Effector memory CD4-positive, alpha-beta T cell (primary cell): ENCODE measurements around the gene LAMA3.

ENCODE experiments used
- DNase-seq, 3 donors: peaks; one replicate each; pipeline ENCODE4 v3.0.0-alpha.2; 2020
- H3K27ac ChIP-seq: 2 replicates; pipeline ENCODE4 v1.7.0; 2013; ENCODE audit warnings: mild to moderate bottlenecking, low read length, moderate library complexity; ENCODE audit not compliant: insufficient read depth, poor library complexity, severe bottlenecking
- H3K27me3 ChIP-seq: replicated peaks from 2 replicates; pipeline ENCODE4 v1.7.0; 2013; ENCODE audit warnings: mild to moderate bottlenecking, low read length; ENCODE audit not compliant: insufficient read depth, control insufficient read depth, poor library complexity, severe bottlenecking
- H3K36me3 ChIP-seq: 2 replicates; pipeline ENCODE4 v1.7.0; 2013; ENCODE audit warnings: mild to moderate bottlenecking, low read length, moderate library complexity; ENCODE audit not compliant: control insufficient read depth, insufficient read depth
- H3K4me1 ChIP-seq: 2 replicates; pipeline ENCODE4 v1.7.0; 2013; ENCODE audit warnings: low read length, mild to moderate bottlenecking; ENCODE audit not compliant: control insufficient read depth, insufficient read depth, poor library complexity, severe bottlenecking
- H3K4me3 ChIP-seq: 2 replicates; pipeline ENCODE4 v1.7.0; 2013; ENCODE audit warnings: low read length, low read depth, mild to moderate bottlenecking; ENCODE audit not compliant: insufficient read depth, poor library complexity, severe bottlenecking
- H3K9me3 ChIP-seq: 2 replicates; pipeline ENCODE4 v1.7.0; 2013; ENCODE audit warnings: mild to moderate bottlenecking, low read length, moderate library complexity; ENCODE audit not compliant: control insufficient read depth

LAMA3 gene

DNA sequence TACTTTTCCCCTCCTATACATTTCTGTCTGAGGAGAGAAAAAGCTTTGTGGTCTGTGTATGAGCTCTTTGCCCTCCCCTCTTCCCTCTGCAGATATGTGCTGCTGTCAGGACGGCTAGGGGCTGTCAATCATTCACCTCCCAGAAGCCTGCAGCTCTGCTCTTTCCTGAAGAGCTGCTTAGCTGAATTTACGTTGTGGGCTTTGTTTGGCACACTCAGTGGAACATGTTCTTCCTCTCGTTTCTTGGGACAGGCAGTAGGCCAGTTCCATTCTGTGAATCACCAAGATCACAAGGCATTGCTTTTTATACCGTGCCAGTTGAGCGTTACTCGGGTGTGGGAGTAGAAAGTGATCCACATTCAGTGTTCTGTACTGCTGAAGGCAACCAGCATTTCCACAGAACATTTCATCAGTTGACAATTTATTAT is 136.7 kb downstream of the LAMA3 start:
- no peak for DNase-seq

DNA sequence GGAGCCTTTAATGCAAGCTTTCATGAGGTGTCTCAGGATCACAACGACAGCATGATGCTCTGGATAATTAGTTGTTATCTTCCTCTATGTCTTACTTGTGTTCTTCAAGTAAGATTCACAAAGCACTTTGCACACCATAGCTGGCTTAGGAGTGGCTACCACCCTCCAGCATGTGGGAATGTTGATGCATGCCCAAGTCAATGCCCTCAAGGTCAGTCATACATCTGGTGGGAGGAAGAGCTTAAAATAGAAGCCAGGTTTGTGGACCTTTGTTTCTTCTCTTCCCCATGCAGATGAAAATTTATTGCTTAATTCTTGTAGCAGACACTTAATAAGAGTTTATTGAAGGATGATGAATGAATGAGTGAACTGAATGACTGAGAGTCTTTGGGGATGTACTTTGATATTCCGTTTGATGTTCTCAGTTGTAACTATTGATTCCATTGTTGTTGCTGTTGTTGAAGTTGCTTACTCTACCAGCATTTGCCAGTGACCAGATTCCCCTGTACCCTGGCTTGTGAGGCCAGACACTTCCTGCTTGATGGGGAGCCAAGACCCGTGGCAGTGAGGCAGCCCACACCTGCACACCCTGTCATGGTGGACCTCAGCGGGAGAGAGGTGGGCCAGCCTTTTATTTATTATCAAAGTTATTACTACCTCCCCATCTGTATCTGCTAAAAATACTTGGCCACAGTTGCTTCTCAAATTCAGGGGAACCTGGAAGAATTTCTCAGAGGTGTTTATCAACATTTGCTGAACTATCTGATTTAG is 137.8 kb downstream of the LAMA3 start:
- Histone ChIP-seq H3K27ac (no peak overlapping the region), H3K36me3 (no peaks in the 10 kb centered on the region), H3K4me3 (no peak overlapping the region), H3K27me3 (no peaks in the 10 kb centered on the region), H3K9me3 (no peaks in the 10 kb centered on the region), H3K4me1 (no peaks in the 10 kb centered on the region)
- DNase-seq = no peak

More for the DNA sequence above, 136.7 kb downstream of the LAMA3 start:
- H3K27me3 ChIP-seq = no peaks in the 10 kb centered on the region
- no peaks in the 10 kb centered on the region for H3K9me3 ChIP-seq
- H3K36me3 ChIP-seq = no peaks in the 10 kb centered on the region
- no peak overlapping the region for H3K4me3 ChIP-seq
- no peaks in the 10 kb centered on the region for H3K4me1 ChIP-seq
- H3K27ac ChIP-seq = no peak overlapping the region

DNA sequence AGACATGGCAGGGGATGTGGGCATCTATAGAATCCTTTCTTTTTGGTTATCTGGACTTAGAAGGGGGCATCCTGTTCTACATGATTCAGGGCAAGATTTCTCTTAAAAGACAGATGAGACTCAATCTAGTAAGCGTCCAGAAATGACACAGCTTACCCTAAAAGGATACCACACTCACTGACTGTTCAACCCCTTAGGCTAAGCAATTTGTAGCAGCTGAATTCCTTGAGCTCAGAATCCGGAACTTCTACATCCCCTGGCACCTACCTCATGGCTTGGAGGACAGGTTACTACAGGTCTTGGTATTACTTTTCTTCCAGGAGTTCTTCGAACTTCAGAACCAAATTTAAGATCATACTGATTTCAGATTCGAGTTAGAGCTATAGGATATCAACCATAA is 138.4 kb downstream of the LAMA3 start:
- Histone ChIP-seq H3K9me3 (no peaks in the 10 kb centered on the region), H3K36me3 (no peaks in the 10 kb centered on the region), H3K27me3 (no peaks in the 10 kb centered on the region), H3K4me3 (no peak overlapping the region), H3K27ac (peak overlapping the region; percentile 27), H3K4me1 (no peaks in the 10 kb centered on the region)
- no peak for DNase-seq

DNA sequence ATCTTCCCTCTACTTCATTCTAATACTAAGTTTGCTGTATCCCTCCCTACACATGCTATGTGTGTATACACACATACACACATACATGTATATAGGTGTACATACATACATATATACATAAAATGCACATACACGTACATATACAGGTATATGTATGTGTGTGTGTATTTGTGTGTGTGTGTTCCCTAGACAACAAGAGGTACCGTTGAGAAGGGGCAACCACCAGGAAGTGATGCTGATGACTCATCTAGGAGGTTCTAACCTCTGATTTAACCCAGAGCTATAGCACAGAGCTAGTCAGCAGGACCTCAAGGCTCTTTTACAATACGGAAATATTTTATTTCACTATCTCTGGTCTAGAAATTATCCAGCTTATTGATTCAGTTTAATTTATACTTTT is 139.2 kb downstream of the LAMA3 start:
- Histone ChIP-seq H3K36me3 (no peaks in the 10 kb centered on the region), H3K4me3 (no peak overlapping the region), H3K27ac (peak overlapping the region; percentile 27), H3K4me1 (no peaks in the 10 kb centered on the region), H3K9me3 (no peaks in the 10 kb centered on the region), H3K27me3 (no peaks in the 10 kb centered on the region)
- peak; percentile 28 to 47 (median 39) for DNase-seq

DNA sequence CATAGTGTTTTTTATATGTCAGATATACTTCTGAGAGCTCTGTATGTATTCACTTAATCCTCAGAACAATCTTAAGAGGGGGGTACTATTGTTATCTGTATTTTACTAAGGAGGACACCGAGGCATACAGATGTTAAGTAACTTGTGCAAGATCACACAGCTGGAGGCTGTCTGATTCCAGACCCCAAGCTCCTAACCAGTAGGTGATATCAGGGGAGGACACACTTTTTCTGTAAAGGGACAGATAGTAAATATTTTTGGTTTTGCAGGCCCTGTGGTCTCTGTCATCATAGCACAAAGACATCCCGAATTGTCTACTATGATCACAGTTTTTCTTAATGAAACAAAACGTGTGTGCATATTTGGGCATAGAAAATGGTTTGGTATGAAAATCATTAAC is 143.7 kb downstream of the LAMA3 start:
- Histone ChIP-seq H3K4me1 (no peaks in the 10 kb centered on the region), H3K27ac (no peak overlapping the region)

DNA sequence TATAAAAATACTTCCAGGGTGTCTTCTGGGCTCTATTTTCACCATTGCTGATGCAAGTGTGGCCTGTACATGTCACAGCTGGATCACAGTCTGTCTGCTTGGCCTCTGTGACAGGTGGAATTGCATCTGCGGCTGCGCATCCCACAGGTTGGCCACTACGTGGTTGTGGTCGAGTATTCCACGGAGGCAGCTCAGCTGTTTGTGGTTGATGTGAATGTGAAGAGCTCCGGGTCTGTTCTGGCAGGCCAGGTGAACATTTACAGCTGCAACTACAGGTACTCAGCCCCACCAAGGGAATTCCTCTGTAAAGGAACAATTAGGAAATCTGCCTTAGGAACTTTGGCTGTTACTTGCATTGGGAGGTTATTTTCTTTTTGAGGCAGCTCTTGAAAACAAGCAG is 144.5 kb downstream of the LAMA3 start:
- no peaks in the 10 kb centered on the region for H3K27me3 ChIP-seq
- no peaks in the 10 kb centered on the region for H3K4me1 ChIP-seq
- no peak overlapping the region for H3K4me3 ChIP-seq
- H3K36me3 ChIP-seq = no peaks in the 10 kb centered on the region
- no peaks in the 10 kb centered on the region for H3K9me3 ChIP-seq
- DNase-seq = no peak
- H3K27ac ChIP-seq = no peak overlapping the region

More for the DNA sequence above, 143.7 kb downstream of the LAMA3 start:
- no peaks in the 10 kb centered on the region for H3K27me3 ChIP-seq
- DNase-seq = no peak
- no peaks in the 10 kb centered on the region for H3K9me3 ChIP-seq
- H3K4me3 ChIP-seq = no peak overlapping the region
- no peaks in the 10 kb centered on the region for H3K36me3 ChIP-seq

DNA sequence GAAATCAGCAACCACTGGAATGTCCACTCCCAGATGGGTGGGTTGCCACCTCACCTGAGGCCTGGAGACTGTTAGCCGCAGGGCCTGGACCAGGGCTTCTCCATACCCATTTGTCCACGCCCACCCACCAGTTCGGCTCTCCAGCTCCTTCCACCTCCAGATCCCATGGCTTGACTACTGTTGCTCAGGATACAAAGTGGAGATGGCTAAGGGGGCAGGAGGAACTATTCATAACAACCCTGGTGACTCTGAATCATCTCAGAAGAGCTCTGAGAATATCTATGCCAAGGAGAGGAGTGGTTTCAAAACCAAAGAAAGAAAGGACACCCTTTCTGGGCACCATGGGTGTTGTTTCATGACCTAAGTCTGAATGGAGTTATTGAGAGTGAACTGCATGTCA is 145.8 kb downstream of the LAMA3 start:
- Histone ChIP-seq H3K27me3 (no peaks in the 10 kb centered on the region), H3K4me3 (no peak overlapping the region), H3K4me1 (no peaks in the 10 kb centered on the region), H3K9me3 (no peaks in the 10 kb centered on the region), H3K27ac (no peak overlapping the region), H3K36me3 (no peaks in the 10 kb centered on the region)
- no peak for DNase-seq

DNA sequence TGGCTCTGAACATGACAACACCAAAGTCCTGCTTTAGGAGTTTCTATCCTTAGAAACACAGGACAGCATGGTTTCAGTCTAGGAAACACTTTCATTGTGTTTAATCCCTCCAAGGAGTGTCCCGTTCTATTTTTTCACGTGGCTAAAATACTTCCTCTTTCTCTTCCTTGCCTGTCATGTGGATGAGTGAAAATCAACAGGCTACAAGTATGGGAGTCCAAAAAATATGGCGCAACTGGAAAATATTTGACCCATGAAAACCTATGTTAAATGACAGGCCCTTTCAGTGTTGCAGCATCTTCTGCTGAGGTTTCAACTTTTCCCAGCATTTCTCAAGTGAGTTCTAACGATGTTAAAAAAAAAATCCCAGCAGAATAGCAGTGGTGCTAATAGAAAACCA is 146.3 kb downstream of the LAMA3 start:
- H3K36me3 ChIP-seq = no peaks in the 10 kb centered on the region
- no peaks in the 10 kb centered on the region for H3K9me3 ChIP-seq
- H3K4me1 ChIP-seq = no peaks in the 10 kb centered on the region
- no peaks in the 10 kb centered on the region for H3K27me3 ChIP-seq
- H3K27ac ChIP-seq = no peak overlapping the region
- DNase-seq = no peak
- no peak overlapping the region for H3K4me3 ChIP-seq

DNA sequence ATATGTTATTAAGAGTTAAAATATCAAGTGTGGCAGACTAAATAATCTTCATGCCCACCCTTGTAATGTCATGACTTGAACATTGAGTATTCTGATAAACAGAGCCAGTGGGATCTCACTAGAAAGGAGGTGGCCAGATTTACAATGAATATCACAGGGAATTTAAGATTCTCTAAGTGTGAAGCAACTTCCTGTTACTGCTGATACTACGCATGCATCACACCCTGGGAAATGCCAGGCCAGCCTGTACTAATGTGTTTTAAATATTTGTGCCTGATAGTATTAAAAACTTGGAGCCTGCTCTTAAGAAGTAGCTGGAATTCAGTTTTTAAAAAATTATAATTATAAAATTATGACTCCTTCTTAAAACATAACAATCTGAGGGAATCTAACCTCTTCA is 148.3 kb downstream of the LAMA3 start:
- no peaks in the 10 kb centered on the region for H3K4me1 ChIP-seq
- H3K4me3 ChIP-seq = no peak overlapping the region
- H3K36me3 ChIP-seq = no peaks in the 10 kb centered on the region
- DNase-seq = no peak
- no peaks in the 10 kb centered on the region for H3K27me3 ChIP-seq
- no peaks in the 10 kb centered on the region for H3K9me3 ChIP-seq
- H3K27ac ChIP-seq = no peak overlapping the region

DNA sequence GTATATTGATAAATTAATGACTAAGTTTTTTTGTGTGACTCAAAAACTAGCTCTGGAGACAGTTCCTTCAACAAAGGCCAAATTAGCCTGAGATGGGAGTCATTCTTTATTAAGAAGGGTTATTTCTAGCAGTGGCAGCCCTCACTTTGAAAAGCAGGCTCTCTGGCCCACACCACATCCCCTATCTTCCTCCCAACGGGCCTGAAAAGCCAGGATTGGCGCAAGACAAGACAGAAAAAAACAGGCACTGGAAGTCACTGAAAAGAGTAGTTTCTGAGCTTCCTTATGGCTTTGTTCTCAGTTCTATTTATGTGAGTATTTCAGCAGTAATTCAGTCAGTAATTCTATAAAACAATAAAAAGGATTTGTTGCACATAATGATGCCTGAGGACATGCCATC is 149.0 kb downstream of the LAMA3 start:
- Histone ChIP-seq H3K27me3 (no peaks in the 10 kb centered on the region), H3K4me3 (no peak overlapping the region), H3K36me3 (no peaks in the 10 kb centered on the region), H3K27ac (no peak overlapping the region), H3K9me3 (no peaks in the 10 kb centered on the region), H3K4me1 (no peaks in the 10 kb centered on the region)
- DNase-seq = no peak
